Cortex of kidney (tissue), 1 donor: ENCODE data around the gene LRRK1.

Experiments
- DNase-seq: peaks from one replicate; lab custom pipeline; 2025; lab: John Stamatoyannopoulos, UW

LRRK1 gene

GRCh38 chr15:100973351-100974111 lies 54.4 kb downstream of the LRRK1 start:
- no peak for DNase-seq

GRCh38 chr15:100975043-100975442 lies 55.9 kb downstream of the LRRK1 start:
- DNase-seq: no peak

GRCh38 chr15:100980410-100981046 lies 61.4 kb downstream of the LRRK1 start:
- DNase-seq: no peak

- DNase-seq: no peak
These were observed 61.9 kb downstream of the LRRK1 start for GRCh38 chr15:100981086-100981485.

- no peak for DNase-seq
These were observed 64.1 kb downstream of the LRRK1 start for GRCh38 chr15:100983221-100983620.

- no peak for DNase-seq
These were observed 66.2 kb downstream of the LRRK1 start for GRCh38 chr15:100985401-100985800.

GRCh38 chr15:100986158-100986896 lies 67.2 kb downstream of the LRRK1 start:
- no peak for DNase-seq

GRCh38 chr15:100987143-100987542 lies 68.0 kb downstream of the LRRK1 start:
- no peak for DNase-seq

GRCh38 chr15:100988297-100988696 lies 69.1 kb downstream of the LRRK1 start:
- no peak for DNase-seq

GRCh38 chr15:100988857-100989256 lies 69.7 kb downstream of the LRRK1 start:
- DNase-seq: no peak

GRCh38 chr15:100994597-100995446 lies 75.7 kb downstream of the LRRK1 start:
- no peak for DNase-seq

GRCh38 chr15:100995471-100996430 lies 76.6 kb downstream of the LRRK1 start:
- DNase-seq: no peak

- DNase-seq: no peak
These were observed 78.3 kb downstream of the LRRK1 start for GRCh38 chr15:100997442-100997841.

GRCh38 chr15:100998630-100999029 lies 79.5 kb downstream of the LRRK1 start:
- DNase-seq: no peak

GRCh38 chr15:100999369-100999768 lies 80.2 kb downstream of the LRRK1 start:
- no peak for DNase-seq

GRCh38 chr15:101000271-101000681 lies 81.1 kb downstream of the LRRK1 start:
- DNase-seq: no peak

GRCh38 chr15:101001056-101001455 lies 81.9 kb downstream of the LRRK1 start:
- no peak for DNase-seq

GRCh38 chr15:101001796-101002195 lies 82.6 kb downstream of the LRRK1 start:
- no peak for DNase-seq

- DNase-seq: no peak
These were observed 83.9 kb downstream of the LRRK1 start for GRCh38 chr15:101003081-101003480.

- DNase-seq: no peak
These were observed 84.5 kb downstream of the LRRK1 start for GRCh38 chr15:101003706-101004105.

GRCh38 chr15:101004500-101004899 lies 85.3 kb downstream of the LRRK1 start:
- DNase-seq: no peak
